Measurements from ENCODE around the gene FGF7.

DNA sequence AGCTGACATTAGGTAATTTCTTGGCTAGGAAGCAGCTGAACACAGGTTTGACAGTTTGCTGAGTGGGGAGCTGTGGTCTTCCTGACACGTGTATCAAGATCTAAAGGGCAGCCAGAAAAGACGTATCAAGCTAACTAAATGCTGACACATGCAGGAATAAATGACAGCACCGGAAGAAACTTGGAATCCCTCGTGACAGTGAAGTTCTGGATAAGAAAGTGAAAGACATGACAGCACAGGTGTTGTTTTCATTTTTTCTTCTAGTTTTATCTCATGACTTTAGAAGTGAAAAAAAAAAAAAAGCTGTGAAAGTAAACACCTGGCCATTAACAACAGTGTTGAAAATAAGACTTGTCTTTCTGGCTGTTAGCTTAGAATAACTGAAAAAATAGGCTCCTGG lies 48.7 kb downstream of the FGF7 start:
- TF ChIP-seq, protein P1, sequence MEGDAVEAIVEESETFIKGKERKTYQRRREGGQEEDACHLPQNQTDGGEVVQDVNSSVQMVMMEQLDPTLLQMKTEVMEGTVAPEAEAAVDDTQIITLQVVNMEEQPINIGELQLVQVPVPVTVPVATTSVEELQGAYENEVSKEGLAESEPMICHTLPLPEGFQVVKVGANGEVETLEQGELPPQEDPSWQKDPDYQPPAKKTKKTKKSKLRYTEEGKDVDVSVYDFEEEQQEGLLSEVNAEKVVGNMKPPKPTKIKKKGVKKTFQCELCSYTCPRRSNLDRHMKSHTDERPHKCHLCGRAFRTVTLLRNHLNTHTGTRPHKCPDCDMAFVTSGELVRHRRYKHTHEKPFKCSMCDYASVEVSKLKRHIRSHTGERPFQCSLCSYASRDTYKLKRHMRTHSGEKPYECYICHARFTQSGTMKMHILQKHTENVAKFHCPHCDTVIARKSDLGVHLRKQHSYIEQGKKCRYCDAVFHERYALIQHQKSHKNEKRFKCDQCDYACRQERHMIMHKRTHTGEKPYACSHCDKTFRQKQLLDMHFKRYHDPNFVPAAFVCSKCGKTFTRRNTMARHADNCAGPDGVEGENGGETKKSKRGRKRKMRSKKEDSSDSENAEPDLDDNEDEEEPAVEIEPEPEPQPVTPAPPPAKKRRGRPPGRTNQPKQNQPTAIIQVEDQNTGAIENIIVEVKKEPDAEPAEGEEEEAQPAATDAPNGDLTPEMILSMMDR (IDR thresholded peaks at IDR 0.05), result no peak
- no peak for TF ChIP-seq POLR2A (IDR thresholded peaks at IDR 0.05)
- no peak for TF ChIP-seq EP300 (IDR thresholded peaks at IDR 0.05)
